ENCODE results near the gene GNG10. TPM values are rescaled to one million over a fixed set of nuclear protein-coding genes. Genes with fewer than 3 reads are reported as not detected.
"Not testable (repeated sequence)": the region's sequence is repeated elsewhere in the genome, so short reads cannot be mapped to it uniquely, and the experiment has no call there.

GNG10 gene
- 115 TPM in 2 replicates for total RNA-seq (2014; rRNA removed; shearing (Covaris generic))

DNA sequence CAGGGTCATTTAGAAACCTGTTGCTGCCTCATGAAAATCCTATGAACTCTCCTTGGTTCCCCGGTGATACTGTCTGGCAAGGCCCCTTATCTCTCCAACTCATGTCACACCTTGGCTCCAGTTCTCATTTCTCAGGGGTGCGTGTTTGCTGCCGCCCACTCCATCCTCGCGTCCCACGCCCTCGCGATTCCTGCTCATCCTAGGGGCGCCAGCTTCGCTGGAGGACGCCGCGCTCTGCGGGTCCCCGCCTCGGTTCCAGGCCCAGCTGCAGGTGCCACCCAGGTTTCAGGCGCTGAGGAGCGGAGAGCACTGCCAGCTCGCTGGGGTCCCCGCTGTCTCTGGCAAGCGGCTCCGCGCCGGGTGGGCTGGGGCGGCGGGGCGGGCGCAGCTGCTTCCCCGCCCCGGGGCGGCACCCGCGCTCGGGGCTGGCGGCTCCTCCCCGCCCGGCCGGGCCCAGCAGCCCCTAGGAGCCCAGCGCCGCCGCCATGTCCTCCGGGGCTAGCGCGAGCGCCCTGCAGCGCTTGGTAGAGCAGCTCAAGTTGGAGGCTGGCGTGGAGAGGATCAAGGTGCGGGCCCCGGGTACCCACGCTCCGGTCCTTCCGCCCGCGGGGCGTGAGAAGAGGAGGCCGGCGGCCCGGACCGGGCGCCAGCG is at the start of gene GNG10:
TSS of gene GNG10 (plus strand) at position 456 of the 652 bp plus-strand sequence. CDS start at position 486, 30 bp downstream.
- peak; percentile 60 for DNase-seq (ENCODE audit: low read depth)

DNA sequence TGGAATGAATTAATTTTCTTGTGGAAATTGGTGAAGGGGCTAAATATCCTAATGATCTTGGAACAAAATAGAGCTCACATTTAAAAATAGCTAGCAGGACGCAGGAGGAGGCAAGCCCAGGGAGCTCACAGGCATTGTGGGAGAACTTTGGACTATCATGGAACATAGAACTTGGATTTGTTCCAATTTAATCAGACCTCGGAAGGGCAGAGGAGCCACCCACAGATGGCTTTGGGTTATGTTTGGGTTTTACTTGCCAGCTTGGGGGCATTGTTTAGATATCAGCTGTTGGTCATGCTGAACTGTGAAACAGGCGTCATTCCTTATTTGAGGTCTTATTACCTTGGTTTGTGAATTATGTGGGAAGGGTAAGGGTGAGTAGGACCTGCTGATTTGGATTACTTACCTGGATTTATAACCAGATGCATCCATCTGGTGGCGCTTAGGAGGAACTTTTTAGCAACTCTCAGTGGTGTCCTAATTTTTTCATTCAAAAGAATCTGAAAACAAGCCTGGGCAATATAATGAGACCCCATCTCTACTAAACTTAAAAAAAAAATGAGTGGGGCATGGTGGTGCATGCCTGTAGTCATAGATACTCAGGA is 47.9 kb upstream of the GNG10 start:
- peak; percentile 26 for DNase-seq (ENCODE audit: low read depth)

DNA sequence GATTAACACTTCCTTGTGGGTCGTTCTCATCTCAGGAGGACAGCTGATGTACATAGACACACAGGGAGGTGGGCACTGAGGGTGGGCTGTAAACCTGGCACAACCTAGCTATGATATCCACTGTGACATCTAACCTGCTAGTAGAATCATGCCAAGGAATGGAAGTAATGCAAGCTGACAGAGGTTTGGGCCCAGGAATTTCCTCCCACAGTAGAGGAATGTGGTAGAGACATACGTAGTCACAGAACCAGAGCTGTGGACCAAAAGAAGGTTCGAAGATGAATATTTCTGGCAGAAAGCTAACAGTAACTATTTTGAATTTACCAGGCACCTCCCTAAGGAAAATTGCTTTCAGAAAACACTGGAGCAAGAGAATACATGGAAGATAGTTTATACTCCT is 45.5 kb upstream of the GNG10 start:
- DNase-seq (ENCODE audit: low read depth), result no peak

DNA sequence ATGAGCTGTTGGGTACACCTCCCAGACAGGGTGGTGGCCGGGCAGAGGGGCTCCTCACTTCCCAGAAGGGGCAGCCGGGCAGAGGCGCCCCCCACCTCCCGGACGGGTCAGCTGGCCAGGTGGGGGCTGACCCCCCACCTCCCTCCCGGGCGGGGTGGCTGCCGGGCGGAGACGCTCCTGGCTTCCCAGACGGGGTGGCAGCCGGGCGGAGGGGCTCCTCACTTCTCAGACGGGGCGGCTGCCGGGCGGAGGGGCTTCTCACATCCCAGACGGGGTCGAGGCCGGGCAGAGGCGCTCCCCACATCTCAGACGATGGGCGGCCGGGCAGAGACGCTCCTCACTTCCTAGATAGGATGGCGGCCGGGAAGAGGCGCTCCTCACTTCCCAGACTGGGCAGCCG is 44.1 kb upstream of the GNG10 start:
- DNase-seq (ENCODE audit: low read depth), result not testable (repeated sequence)

DNA sequence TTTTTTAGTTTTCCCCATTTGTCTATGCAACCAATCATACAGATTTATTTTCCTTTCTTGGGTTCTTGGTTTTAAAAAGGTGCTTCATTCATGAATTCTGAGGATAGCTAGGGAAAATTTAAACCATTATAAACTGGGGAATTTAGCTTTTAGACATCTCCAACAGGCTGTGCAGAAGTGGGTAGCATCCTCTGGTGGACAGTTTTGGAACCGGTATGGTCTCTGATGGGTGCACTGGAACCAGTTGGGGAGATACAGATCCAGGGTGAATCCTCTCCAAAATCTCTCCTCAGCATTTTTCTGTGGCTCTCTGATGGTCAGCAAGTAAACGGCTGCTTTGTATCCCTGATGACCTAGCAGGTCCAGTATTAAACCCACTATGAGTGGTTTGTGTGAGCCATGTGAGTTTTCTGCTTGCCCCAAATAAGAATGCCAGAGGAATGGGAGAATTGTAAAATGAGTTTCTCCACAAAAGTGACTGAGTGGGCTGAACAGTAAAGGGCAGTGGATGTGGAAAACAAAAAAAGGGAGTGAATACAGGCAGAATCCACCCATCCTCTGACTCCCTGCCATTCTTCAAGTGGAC is 39.4 kb upstream of the GNG10 start:
- peak; percentile 54 for DNase-seq (ENCODE audit: low read depth)

DNA sequence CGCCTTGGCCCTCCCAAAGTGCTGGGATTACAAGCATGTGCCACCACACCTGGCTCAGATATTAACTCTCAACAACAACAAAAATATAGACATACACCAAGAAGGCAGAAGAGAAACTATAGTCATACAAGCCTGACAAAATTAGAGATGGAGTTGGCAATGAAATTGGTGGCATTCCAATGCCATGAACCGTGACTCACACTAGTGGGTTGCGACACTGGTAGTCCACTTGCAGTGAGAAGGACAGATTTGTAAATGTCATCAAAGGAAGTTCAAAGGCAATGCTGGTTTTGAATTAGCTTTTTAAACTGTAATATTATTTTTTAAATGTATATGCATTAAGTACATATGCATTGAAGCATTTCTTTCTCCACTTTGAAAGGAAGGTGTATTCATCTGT is 38.8 kb upstream of the GNG10 start:
- DNase-seq (ENCODE audit: low read depth), result peak; percentile 85

DNA sequence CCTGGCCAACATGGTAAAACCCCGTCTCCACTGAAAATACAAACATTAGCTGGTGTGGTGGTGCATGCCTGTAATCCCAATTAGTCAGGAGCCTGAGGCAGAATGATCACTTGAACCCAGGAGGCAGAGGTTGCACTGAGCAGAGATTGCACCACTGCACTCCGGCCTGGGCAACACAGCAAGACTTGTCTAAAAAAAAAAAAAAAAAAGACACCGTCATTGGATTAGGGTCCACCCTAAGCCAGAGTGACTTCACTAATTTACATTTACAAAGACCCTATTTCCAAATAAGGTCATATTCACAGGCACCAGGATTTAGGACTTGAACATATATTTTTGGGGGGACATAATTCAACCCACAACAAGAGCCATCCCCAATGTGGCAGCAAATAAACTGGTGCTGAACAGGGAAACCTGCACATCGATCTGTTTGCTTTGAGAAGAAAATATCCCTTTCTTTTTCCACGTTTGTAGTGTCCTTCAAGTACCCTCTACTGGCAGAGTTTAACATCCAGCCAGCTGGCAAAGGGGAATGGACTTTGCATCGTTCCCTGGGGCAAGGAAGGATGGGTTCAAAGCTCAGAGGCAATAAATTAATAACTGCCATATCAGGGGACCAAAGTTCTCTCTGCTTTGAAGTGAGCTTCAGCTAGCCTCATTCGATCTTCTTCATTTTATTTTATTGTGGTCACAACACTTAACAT is 34.0 kb upstream of the GNG10 start:
- DNase-seq (ENCODE audit: low read depth), result peak; percentile 29

DNA sequence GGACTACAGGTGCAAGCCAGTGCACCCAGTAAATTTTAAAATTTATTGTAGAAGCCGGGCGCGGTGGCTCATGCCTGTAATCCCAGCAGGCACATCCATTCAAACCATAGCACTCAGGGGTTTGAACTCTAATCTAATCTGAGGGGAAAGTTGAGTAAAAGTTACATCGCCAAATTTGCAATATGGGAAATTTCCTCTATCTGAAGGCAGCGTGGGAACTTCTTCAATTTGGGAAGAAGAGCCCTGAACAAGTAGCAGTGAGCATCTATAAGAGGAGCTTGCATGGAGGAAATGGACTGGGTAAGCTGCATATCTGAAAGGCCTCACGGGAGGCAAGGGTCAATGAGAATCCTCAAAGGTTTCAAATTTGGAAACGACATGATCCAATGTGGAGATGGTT is 33.0 kb upstream of the GNG10 start:
- no peak for DNase-seq (ENCODE audit: low read depth)

DNA sequence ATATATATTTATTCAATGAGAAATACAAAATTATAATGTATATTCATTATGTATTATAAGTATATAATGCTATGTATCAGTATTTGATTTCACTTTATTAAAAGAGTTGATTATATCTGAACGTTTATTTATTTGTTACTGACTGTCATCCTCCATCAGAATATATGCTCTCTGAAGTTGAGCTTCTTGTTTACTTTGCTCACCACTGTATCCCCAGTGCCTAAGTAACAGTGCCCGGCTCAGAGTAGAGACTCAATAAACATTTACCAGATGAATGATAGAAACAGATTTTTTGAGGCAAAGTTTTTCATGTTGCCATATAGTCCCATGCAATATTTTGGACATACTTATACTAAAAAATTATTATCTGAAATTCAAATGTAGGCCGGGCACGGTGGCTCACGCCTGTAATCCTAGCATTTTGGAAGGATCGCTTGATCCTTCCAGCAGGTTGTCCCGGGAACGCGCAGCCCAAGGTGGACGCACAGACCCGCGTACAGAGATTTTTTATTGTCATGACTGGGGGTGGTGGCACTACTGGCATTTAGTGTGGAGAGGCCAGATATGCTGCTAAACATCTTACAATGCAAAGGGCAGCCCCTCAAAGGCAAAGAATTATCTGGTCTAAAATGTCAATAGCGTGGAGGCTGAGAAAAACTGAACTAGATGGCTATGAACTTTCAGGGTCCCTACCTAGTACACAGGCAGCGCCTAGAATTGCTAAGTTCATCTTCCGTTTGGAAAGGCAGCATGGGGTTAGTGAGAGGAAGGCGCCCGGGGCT is 31.0 kb upstream of the GNG10 start:
- DNase-seq (ENCODE audit: low read depth), result no peak

DNA sequence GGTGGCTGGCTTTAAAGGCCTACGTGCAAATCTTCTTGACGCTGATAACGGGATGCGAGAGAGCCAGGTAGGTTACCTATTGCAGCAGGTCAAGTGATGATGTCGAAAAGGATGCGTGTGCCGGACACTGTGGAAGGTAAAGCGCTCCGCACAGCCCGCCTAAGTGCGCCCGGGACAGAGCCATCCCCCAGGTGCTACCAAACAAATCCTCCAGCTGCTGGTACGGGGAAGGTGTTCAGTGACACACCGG is 30.5 kb upstream of the GNG10 start:
- DNase-seq (ENCODE audit: low read depth), result no peak

DNA sequence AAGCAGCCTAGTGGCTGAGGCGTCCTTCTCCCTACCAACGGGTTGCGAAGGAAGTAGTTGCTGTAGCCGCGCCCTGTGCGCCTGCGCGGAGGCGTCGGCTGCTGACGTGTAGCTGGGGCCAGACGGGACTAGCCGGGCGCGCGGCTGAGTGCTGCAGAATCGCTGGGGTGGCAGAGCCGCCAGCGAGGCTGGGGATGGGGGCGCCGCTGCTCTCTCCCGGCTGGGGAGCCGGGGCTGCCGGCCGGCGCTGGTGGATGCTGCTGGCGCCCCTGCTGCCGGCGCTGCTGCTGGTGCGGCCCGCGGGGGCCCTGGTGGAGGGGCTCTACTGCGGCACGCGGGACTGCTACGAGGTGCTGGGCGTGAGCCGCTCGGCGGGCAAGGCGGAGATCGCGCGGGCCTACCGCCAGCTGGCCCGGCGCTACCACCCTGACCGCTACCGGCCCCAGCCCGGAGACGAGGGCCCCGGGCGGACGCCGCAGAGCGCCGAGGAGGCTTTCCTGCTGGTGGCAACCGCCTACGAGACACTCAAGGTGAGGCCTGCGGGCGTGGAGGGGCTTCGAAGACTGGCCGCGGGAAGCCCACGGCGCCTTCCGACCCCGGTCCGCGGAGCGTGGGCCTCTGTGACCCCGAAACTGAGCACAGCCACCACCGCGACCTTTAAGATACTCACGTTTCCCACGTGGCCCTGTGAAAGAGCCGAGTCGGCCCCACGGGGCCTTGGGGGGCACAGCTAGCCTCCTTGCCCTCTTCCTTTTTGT is 30.0 kb upstream of the GNG10 start, which contains the start of gene DNAJC25:
TSS of gene DNAJC25 (plus strand) at position 121 of the 758 bp plus-strand sequence. CDS start at position 195, 74 bp downstream.
- DNase-seq (ENCODE audit: low read depth), result peak; percentile 97

DNA sequence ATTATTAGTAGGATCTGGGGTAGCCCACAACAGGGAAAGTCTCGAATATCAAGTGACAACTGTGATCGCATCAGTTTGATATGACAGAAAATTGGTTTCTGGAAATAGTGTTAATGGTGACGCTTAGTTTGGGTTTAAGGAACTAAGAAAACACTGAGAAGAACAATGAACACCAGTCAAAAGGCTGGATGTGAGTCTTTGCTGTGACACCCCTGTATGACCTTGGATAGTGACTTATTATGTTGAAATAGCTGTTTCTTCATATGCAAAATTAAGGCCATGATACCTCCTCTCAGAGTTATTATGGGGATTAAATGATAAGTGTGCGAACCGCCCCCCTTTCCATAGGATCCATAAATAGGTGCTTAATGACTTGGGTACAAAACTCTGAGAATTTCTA is 29.3 kb upstream of the GNG10 start:
- DNase-seq (ENCODE audit: low read depth), result no peak

DNA sequence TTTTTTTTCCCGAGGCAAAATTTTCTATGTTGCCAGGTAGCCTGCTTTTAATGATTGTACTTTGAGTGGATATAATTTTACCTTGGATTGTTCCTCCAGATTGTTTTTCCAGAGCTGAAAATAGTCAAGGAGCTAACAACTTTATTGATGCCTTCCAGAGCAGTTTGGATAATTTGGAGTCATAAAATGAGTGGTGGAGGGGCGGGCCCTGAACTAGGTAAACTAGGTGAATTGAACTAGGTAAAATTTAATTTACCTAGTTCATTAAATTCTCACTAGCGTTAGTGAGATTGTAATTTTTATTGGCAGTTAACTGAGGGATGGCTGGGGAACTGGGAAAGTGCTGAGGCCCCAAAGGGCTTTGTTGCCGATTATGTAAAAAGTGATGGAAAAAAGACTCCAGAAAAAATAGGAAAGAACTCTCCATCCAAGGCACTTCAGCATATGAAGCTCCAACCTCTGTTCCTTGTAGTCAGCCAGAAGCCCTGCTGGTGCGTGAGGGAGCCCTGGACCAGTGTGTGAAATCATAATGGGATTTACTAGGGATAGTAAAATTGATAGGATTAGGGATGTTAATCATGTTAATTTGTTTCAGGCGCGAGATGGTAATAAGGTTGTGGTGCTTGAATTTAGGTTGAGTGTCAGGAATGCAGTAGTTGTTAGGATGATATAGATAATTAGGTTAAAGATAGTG is 28.6 kb upstream of the GNG10 start:
- DNase-seq (ENCODE audit: low read depth), result no peak

DNA sequence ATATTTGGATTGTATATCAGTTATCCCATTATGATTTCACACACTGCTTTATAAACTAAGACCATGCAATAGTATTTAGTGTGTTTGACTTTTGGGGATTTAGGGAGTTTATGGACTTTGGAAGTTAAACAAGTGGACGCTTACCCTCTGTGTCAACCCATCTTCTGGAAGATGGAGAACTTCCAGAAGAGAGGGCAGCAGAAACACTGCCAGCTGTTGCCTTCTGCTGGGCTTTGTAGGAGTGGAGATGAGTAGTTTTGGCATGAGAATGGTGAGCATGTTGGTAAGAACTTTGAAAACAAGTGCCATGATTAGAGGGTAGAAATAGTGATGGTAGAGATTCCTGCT is 28.0 kb upstream of the GNG10 start:
- no peak for DNase-seq (ENCODE audit: low read depth)

DNA sequence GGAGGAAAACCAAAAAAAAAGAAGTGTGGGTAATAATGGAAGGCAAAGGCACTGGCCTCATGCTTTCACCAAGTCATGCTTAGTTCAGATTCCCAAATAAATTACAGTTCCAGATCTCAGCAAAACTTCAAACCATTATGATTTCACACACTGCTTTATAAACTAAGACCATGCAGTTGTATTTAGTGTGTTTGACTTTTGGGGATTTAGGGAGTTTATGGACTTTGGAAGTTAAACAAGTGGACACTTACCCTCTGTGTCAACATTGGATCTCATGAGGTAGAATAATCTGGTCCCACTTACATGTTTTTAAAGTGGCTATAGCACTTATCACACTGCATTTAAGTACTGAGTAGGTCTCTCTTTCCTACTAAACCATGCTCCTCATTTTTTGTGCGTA is 26.5 kb upstream of the GNG10 start:
- no peak for DNase-seq (ENCODE audit: low read depth)

DNA sequence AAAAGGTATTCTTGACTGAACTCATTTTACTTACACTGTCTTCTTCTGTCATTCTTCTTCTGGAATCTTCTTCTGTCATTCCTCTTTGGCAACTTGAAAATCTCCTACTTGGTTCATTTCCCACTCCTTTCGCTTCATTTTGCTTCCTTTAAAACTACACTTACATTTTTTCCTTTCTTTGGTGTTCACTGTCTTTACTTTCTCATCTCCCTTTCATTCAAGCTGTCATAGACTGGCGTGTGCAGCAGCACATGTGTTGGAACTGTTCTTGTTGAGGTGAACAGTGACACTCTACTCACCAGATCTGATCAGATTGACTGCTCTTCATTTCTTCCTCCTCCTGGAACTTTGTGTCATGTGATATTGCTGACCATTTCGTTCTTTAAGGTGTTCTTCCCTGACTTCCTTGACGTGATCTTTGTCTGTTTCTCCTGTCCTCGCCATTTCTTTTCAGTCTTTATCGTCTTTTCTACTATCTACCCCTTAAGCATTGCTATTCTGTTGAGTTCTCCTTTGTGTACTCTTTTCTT is 23.9 kb upstream of the GNG10 start:
- DNase-seq (ENCODE audit: low read depth), result no peak

DNA sequence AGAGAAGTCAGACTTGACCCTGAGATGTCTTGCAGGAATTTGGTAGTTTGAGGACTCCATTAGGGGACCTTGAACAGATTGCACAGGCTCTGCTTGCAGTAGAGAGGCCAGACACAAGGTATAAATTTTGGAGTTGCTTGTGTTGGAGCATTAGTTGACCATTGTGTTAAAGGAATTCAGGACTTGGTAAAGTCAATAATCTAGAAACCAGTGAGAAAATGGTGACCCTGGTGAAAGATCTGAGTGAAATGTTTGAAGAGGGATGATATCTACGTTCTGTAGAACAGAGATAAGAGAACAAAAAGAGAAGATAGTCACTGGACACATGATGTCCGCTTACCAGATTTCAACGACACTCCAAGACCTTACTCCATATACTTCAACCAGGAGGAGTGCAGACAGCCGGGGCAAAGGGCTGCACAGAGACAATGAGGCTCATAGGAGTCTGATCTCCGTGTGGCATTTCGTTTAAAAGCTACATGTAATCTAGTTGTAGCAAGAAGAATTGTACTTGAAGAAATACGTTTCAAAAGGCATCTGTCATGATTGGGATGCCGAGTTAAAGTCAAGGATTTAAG is 17.1 kb upstream of the GNG10 start:
- no peak for DNase-seq (ENCODE audit: low read depth)

DNA sequence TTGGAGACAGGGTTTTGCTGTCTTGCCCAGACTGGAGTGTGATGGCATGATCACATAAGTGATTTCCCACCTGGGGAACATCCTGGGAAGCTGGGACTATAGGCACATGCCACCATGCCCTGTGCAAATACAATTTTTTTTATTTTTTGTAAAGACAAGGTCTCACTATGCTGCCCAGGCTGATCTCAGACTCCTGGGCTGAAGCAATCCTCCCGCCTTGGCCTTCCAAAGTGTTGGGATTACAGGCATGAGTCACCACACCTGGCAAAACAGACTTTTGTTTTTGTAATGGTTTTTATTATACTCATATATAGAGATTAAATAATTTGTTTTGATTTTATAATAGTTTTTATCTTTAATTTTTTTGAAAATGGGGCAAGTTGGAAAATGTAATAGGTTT is 15.6 kb upstream of the GNG10 start:
- DNase-seq (ENCODE audit: low read depth), result no peak

DNA sequence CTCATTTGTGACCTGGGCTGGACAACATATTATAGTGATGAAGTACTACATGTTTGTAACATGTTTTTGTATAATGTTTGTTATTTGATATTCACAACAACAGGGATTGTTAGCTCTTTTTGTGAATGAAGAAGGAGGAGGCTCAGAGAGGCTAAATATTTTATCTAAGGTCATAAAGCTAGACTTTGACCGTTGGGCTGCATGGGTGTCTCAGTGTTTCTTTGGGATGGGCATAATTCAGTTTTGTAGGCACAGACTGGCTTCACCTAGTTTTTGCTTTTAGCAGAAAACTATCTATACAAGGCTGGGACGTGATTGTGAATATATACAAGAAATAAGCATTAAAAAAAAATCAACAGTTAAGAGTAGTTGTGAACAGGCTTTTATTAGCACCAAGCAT is 15.0 kb upstream of the GNG10 start:
- no peak for DNase-seq (ENCODE audit: low read depth)

DNA sequence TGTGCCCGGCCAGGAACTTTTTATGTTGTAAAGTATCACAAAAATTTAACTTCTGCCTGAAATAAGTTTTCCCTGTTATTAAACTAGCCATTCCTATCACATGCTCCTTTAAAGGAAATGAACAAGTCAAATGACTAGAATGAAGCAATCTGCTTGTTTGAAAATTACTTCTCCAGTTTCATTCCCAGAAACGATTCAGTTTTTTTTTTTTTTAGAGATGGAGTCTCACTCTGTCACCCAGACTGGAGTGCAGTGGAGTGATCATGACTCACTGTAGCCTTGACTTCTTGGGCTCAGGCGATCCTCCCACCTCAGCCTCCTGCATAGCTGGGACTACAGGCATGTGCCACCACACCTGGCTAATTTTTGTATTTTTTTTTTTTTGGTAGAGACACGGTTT is 13.3 kb upstream of the GNG10 start:
- no peak for DNase-seq (ENCODE audit: low read depth)
